NCI-H2081 (cell line): Measurements from ENCODE around the gene HYCC2.
A peak's percentile ranks its signal among the peaks of the same experiment; 100 is the strongest.
"Not testable (repeated sequence)": the region's sequence is repeated elsewhere in the genome, so short reads cannot be mapped to it uniquely, and the experiment has no call there.

Experiments used
- DNase-seq, 2 experiments: peaks; one replicate each; lab custom pipeline; 2025; lab: John Stamatoyannopoulos, UW

The HYCC2 gene

GRCh38 chr2:201072201-201072530, 695 bp upstream of the HYCC2 start:
- peak in 1 of 2 experiments; percentile 73 for DNase-seq

- peak in 1 of 2 experiments; percentile 46 for DNase-seq
Measured at GRCh38 chr2:201070948-201071478, 458 bp downstream of the HYCC2 start.

DNA sequence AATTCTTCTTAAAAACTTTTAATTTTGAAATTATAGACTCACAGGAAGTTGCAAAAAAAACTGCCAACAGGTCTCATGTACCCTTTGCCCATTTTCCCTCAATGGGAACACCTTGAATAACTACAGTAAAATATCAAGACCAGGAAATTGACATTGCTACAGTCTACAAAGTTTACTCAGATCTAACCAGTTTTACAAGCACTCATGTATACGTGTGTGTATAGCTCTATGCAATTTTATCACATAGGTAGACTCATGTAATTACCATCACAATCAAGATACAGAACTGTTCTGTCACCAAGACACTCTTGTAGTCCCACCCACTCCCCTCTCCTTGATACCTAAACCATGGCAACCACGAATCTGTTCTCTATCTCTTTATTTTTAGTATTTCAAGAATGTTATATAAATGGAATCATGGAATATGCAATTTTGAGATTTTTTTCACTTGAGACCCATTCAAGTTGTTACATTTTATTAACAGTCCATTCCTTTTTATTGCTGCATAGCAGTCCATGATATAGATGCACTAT, 6.6 kb downstream of the HYCC2 start:
- DNase-seq, result no peak

DNA sequence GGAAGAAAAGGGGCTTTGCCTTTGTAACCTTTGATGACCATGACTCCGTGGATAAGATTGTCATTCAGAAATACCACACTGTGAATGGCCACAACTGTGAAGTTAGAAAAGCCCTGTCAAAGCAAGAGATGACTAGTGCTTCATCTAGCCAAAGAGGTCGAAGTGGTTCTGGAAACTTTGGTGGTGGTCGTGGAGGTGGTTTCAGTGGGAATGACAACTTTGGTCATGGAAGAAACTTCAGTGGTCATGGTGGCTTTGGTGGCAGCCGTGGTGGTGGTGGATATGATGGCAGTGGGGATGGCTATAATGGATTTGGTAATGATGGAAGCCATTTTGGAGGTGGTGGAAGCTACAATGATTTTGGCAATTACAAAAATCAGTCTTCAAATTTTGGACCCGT, 8.0 kb downstream of the HYCC2 start:
- DNase-seq, result not testable (repeated sequence)

GRCh38 chr2:201059961-201060755, 11.3 kb downstream of the HYCC2 start:
- no peak for DNase-seq

DNA sequence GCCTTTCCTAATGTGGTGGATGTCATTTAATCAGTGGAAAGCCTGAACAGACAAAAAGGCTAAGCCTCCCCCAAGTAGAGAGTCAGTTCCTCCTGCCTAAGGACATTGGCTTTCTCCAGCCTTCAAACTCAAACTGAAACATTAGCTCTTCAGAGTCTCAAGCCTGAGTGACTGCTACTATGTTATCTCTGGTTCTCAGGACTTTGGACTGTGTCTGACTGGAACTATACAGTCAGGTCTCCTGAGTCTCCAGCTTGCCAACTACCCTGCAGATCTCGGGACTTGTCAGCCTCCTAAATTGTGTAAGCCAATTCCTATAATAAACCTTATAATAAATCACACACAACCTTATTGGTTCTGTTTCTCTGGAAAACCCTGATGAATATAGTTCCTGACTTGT, 12.6 kb downstream of the HYCC2 start:
- no peak for DNase-seq

DNA sequence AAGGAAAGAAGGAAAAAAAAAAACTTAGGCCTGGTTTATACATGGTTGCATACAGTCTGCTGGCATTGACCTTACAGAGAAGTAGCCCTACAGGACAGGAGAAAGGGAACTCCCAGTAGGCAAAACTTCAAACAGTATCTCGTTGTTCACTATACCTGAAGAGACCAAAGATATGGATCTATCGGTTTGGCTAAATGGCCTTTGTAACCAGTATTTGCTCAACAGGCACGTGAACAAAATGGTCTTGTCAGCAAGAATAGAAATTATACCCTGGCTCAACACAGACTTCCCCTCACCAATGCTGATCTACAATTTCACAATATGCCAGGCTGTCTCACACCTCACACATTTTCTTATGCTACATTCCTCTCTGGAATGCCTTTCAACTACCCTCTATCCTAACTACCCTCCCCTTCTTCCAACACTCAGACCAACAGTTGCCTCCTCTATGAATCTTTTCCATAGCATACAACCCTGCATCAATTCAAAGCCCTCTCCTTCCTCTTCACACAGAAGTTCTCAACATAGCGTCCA, 13.7 kb downstream of the HYCC2 start:
- DNase-seq, result no peak

GRCh38 chr2:201057087-201057521, 14.4 kb downstream of the HYCC2 start:
- no peak for DNase-seq

- DNase-seq, result no peak
Measured at GRCh38 chr2:201049455-201049854, 22.0 kb downstream of the HYCC2 start.

GRCh38 chr2:201046881-201047280, 24.6 kb downstream of the HYCC2 start:
- no peak for DNase-seq

DNA sequence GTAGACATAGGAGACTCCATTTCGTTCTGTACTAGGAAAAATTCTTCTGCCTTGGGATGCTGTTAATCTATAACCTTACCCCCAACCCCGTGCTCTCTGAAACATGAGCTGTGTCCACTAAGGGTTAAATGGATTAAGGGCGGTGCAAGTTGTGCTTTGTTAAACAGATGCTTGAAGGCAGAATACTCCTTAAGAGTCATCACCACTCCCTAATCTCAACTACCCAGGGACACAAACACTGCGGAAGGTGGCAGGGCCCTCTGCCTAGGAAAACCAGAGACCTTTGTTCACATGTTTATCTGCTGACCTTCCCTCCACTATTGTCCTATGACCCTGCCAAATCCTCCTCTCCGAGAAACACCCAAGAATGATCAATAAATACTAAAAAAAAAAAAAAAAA, 28.4 kb downstream of the HYCC2 start:
- not testable (repeated sequence) for DNase-seq

GRCh38 chr2:201042451-201042850, 29.0 kb downstream of the HYCC2 start:
- DNase-seq, result not testable (repeated sequence)

DNA sequence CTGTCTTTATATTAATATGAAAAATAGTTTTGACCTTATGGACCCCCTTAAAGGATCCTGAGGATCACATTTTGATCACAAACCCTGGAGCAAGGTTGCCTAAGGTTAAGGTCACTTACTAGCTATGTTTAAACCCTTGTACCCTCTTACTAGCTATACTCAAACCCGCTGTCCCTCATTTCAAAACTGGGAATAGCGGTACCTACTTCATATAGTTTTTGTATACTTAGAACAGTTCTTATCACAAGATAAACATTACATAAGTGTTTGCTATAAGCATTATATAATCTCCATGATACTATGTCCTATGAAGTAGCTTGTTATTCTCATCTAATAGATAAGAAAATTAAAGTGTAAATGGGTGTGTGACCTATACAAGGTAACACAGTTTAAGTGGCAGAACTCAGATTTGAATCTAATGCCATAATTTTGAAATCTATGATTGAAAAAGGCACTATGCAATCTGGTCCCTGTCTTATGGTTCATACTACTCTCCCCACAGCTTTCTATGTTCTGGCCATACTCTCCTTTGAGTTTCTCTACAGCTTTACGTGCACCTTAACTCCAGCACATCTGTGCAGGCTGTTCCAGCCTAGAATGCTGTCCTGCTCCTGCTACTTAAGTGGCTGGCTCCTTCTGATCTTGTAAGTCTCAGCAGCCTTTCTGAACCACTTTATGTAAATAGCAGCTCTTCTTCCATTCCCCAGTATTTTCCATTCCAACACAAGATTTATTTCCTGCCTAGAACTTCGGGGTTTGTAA, 30.4 kb downstream of the HYCC2 start:
- DNase-seq, result no peak

GRCh38 chr2:201038855-201039254, 32.6 kb downstream of the HYCC2 start:
- no peak for DNase-seq

DNA sequence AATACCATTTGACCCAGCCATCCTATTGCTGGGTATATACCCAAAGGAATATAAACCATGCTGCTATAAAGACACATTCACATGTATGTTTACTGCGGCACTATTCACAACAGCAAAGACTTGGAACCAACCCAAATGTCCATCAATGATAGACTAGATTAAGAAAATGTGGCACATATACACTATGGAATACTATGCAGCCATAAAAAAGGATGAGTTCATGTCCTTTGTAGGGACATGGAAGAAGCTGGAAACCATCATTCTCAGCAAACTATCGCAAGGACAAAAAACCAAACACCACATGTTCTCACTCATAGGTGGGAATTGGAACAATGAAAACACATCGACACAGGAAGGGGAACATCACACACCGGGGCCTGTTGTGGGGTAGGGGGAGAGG, 33.1 kb downstream of the HYCC2 start:
- not testable (repeated sequence) for DNase-seq

- not testable (repeated sequence) for DNase-seq
Measured at GRCh38 chr2:201034355-201034754, 37.1 kb downstream of the HYCC2 start.

- DNase-seq, result no peak
Measured at GRCh38 chr2:201024518-201024917, 47.0 kb downstream of the HYCC2 start.

DNA sequence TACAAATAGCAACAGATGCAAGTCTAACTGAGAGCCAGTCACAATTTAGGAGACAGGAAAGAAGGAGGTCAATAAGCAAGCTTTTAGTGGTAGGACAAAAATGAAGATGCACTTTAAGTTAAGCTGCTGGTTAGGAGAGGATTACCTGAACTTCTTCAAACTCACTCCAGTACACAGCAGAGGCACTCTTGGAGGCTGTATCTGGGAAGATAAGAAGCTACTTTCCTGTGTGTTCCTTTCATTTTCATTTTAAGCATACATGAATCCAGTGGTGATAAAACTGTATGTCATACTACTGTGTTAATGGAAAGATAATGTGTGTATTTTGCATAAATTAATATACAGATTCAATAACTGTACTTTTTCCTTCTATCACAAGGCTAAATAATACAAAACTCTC, 49.6 kb downstream of the HYCC2 start:
- no peak for DNase-seq
